Measurements from ENCODE around the gene AUH.

Gene AUH

GRCh38 chr9:91359734-91360470 is 1.8 kb downstream of the AUH start:
- H3K4me1 ChIP-seq (ENCODE audit: control insufficient read depth, insufficient read depth, low read length, unreplicated experiment): peaks cover 22% of the 10 kb centered on the region
- no peaks in the 10 kb centered on the region for H3K27me3 ChIP-seq (ENCODE audit: insufficient read depth, low read length)
- H3K27ac ChIP-seq (ENCODE audit: low read depth, low read length): no peak overlapping the region
- H3K36me3 ChIP-seq (ENCODE audit: insufficient read depth, low read length): 0 out of 2 replicates have a peak, but pooled peaks cover 5% of the 10 kb centered on the region
- H2AFZ ChIP-seq (ENCODE audit: low read length, unreplicated experiment): no peak overlapping the region
- H3K79me2 ChIP-seq (ENCODE audit: control insufficient read depth, insufficient read depth, low read length, unreplicated experiment): peaks cover 47% of the 10 kb centered on the region
- peak overlapping the region; percentile 89 for H3K4me3 ChIP-seq (ENCODE audit: low read depth, low read length)

- 0 out of 2 replicates have a peak, but pooled peaks cover 5% of the 10 kb centered on the region for H3K36me3 ChIP-seq (ENCODE audit: insufficient read depth, low read length)
- H3K79me2 ChIP-seq (ENCODE audit: control insufficient read depth, insufficient read depth, low read length, unreplicated experiment): peaks cover 47% of the 10 kb centered on the region
Observed at GRCh38 chr9:91359083-91359482, 2.6 kb downstream of the AUH start.

GRCh38 chr9:91354881-91355280 is 6.8 kb downstream of the AUH start:
- Histone ChIP-seq H3K36me3 (ENCODE audit: insufficient read depth, low read length) (0 out of 2 replicates have a peak, but pooled peaks cover 5% of the 10 kb centered on the region), H3K27me3 (ENCODE audit: insufficient read depth, low read length) (no peaks in the 10 kb centered on the region)

More at GRCh38 chr9:91359083-91359482, 2.6 kb downstream of the AUH start:
- Histone ChIP-seq H2AFZ (ENCODE audit: low read length, unreplicated experiment) (no peak overlapping the region), H3K4me3 (ENCODE audit: low read depth, low read length) (peak overlapping the region; percentile 14; the same call in 1 of the 2 replicates), H3K4me1 (ENCODE audit: control insufficient read depth, insufficient read depth, low read length, unreplicated experiment) (peaks cover 22% of the 10 kb centered on the region), H3K27me3 (ENCODE audit: insufficient read depth, low read length) (no peaks in the 10 kb centered on the region), H3K27ac (ENCODE audit: low read depth, low read length) (no peak overlapping the region)

GRCh38 chr9:91349115-91349555 is 12.6 kb downstream of the AUH start:
- H3K36me3 ChIP-seq (ENCODE audit: insufficient read depth, low read length): no peaks in the 10 kb centered on the region
- no peak overlapping the region for H3K4me3 ChIP-seq (ENCODE audit: low read depth, low read length)
- H2AFZ ChIP-seq (ENCODE audit: low read length, unreplicated experiment): no peak overlapping the region
- no peaks in the 10 kb centered on the region for H3K27me3 ChIP-seq (ENCODE audit: insufficient read depth, low read length)
- H3K4me1 ChIP-seq (ENCODE audit: control insufficient read depth, insufficient read depth, low read length, unreplicated experiment): no peaks in the 10 kb centered on the region
- H3K27ac ChIP-seq (ENCODE audit: low read depth, low read length): no peak overlapping the region
- H3K79me2 ChIP-seq (ENCODE audit: control insufficient read depth, insufficient read depth, low read length, unreplicated experiment): no peaks in the 10 kb centered on the region

More at GRCh38 chr9:91354881-91355280, 6.8 kb downstream of the AUH start:
- Histone ChIP-seq H3K79me2 (ENCODE audit: control insufficient read depth, insufficient read depth, low read length, unreplicated experiment) (peaks cover 30% of the 10 kb centered on the region), H3K4me3 (ENCODE audit: low read depth, low read length) (no peak overlapping the region), H3K27ac (ENCODE audit: low read depth, low read length) (no peak overlapping the region), H2AFZ (ENCODE audit: low read length, unreplicated experiment) (no peak overlapping the region), H3K4me1 (ENCODE audit: control insufficient read depth, insufficient read depth, low read length, unreplicated experiment) (peaks cover 10% of the 10 kb centered on the region)

DNA sequence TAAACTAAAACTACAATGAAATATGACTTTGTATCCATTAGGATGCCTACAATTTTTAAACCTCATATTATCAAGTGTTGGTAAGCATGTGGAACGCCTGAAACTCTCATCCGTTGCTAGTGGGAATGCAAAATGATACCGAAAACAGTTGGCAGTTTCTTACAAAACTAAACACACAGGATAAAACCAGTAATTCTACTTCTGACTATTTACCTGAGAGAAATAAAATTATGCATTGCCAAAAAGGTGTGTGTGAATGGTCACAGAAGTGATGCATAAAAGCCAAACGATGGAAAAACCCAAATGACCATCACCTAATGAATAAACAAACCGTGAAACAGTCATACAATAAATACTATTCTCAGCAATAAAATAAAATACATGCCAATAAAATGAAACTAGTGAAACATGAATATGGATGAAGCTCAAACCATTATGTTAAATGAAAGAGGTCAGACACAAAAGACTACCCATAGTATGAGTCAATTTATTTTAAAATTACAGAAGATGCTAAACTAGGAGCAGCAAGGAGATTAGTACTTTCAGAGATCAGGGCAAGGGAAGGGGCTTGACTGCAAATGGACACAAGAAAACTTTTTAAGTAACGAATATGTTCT is 13.4 kb downstream of the AUH start:
- no peaks in the 10 kb centered on the region for H3K4me1 ChIP-seq (ENCODE audit: control insufficient read depth, insufficient read depth, low read length, unreplicated experiment)
- no peak overlapping the region for H3K4me3 ChIP-seq (ENCODE audit: low read depth, low read length)
- H3K79me2 ChIP-seq (ENCODE audit: control insufficient read depth, insufficient read depth, low read length, unreplicated experiment): no peaks in the 10 kb centered on the region
- H3K27me3 ChIP-seq (ENCODE audit: insufficient read depth, low read length): no peaks in the 10 kb centered on the region
- H3K27ac ChIP-seq (ENCODE audit: low read depth, low read length): no peak overlapping the region
- H2AFZ ChIP-seq (ENCODE audit: low read length, unreplicated experiment): no peak overlapping the region
- H3K36me3 ChIP-seq (ENCODE audit: insufficient read depth, low read length): no peaks in the 10 kb centered on the region

DNA sequence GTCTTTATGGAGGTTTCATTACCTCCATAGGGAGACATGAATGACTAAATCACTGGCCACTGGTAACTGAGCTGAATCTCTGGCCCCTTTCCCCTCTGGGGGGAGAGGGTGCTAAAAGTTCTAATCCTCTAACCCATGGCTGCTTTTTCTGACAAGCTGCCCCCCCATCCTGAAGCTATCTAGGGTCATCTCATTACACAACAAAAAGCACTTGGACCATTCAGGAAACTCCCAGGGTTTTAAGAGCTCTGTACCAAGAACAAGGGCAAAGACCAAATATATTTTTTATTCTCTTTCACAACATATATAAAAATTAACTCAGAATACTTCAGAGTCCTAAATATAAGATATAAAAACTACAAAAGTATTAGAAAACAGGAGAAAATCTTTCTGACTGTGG is 14.3 kb downstream of the AUH start:
- Histone ChIP-seq H3K27ac (ENCODE audit: low read depth, low read length) (no peak overlapping the region), H3K79me2 (ENCODE audit: control insufficient read depth, insufficient read depth, low read length, unreplicated experiment) (no peaks in the 10 kb centered on the region), H3K27me3 (ENCODE audit: insufficient read depth, low read length) (no peaks in the 10 kb centered on the region), H2AFZ (ENCODE audit: low read length, unreplicated experiment) (no peak overlapping the region), H3K4me1 (ENCODE audit: control insufficient read depth, insufficient read depth, low read length, unreplicated experiment) (no peaks in the 10 kb centered on the region), H3K36me3 (ENCODE audit: insufficient read depth, low read length) (0 out of 2 replicates have a peak, but pooled peaks cover 5% of the 10 kb centered on the region), H3K4me3 (ENCODE audit: low read depth, low read length) (no peak overlapping the region)

DNA sequence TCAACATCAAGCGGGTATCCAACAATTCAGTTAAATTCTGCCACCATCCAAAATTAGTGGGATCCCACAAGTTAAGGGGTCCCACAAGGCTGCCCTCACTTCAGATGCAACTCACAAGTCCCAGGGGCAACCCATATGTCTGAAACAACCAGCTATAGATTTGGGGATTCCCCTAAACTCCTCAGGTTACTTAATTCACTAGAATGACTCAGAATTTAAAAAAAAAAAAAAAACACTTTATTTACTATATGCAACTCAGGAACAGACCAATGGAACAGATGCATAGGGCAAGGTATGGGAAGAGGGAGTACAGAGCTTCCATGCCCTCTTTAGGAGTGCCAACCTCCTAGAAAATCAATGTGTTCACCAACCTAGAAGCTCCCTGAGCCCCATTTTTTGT is 15.1 kb downstream of the AUH start:
- Histone ChIP-seq H3K36me3 (ENCODE audit: insufficient read depth, low read length) (0 out of 2 replicates have a peak, but pooled peaks cover 7% of the 10 kb centered on the region), H3K27me3 (ENCODE audit: insufficient read depth, low read length) (no peaks in the 10 kb centered on the region), H3K4me3 (ENCODE audit: low read depth, low read length) (no peak overlapping the region), H3K79me2 (ENCODE audit: control insufficient read depth, insufficient read depth, low read length, unreplicated experiment) (no peaks in the 10 kb centered on the region), H3K27ac (ENCODE audit: low read depth, low read length) (no peak overlapping the region), H2AFZ (ENCODE audit: low read length, unreplicated experiment) (no peak overlapping the region), H3K4me1 (ENCODE audit: control insufficient read depth, insufficient read depth, low read length, unreplicated experiment) (no peaks in the 10 kb centered on the region)

DNA sequence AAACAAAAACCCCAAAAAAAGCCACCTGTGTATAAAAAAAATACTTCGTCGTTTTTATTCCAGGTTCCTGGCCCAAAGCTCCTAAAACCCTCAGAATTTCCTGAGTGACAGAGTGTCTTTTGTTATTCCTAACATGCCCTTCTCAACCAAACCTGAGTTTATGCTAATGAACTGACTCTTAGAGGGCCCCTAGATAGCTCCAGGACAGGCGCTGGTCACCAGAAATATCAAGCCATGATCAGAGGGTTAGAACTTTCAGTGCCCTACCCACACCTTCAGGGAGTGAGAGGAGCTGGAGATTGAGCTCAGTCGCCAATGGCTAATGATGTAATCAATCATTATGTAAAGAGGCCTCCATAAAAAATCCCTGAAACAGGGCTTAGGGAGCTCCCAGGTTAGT is 15.7 kb downstream of the AUH start:
- Histone ChIP-seq H3K4me1 (ENCODE audit: control insufficient read depth, insufficient read depth, low read length, unreplicated experiment) (no peaks in the 10 kb centered on the region), H3K79me2 (ENCODE audit: control insufficient read depth, insufficient read depth, low read length, unreplicated experiment) (no peaks in the 10 kb centered on the region), H3K36me3 (ENCODE audit: insufficient read depth, low read length) (0 out of 2 replicates have a peak, but pooled peaks cover 7% of the 10 kb centered on the region), H3K27ac (ENCODE audit: low read depth, low read length) (no peak overlapping the region), H3K27me3 (ENCODE audit: insufficient read depth, low read length) (no peaks in the 10 kb centered on the region), H2AFZ (ENCODE audit: low read length, unreplicated experiment) (no peak overlapping the region), H3K4me3 (ENCODE audit: low read depth, low read length) (no peak overlapping the region)

GRCh38 chr9:91342575-91342974 is 19.1 kb downstream of the AUH start:
- no peaks in the 10 kb centered on the region for H3K4me1 ChIP-seq (ENCODE audit: control insufficient read depth, insufficient read depth, low read length, unreplicated experiment)
- no peak overlapping the region for H3K27ac ChIP-seq (ENCODE audit: low read depth, low read length)
- no peaks in the 10 kb centered on the region for H3K79me2 ChIP-seq (ENCODE audit: control insufficient read depth, insufficient read depth, low read length, unreplicated experiment)

DNA sequence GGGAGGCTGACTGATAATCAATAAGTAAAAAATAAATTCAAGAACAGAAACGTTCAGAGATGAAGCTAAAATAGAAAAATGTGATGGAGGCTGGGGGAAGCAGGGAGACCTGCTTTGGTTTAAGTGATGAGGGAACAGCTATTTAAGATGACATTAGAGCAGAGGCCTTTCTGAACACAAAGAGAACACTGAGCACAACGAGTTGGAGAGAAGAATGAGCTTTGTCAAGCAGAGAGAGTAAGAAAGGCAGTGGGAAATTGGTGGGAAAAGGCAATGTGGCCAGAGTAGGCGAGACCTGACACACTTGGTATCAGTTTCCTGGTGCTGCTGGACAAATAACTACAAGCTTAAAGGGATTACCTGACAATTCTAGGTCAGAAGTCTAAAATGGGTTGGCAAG is 20.0 kb downstream of the AUH start:
- Histone ChIP-seq H3K27ac (ENCODE audit: low read depth, low read length) (no peak overlapping the region), H3K27me3 (ENCODE audit: insufficient read depth, low read length) (no peaks in the 10 kb centered on the region), H3K36me3 (ENCODE audit: insufficient read depth, low read length) (0 out of 2 replicates have a peak, but pooled peaks cover 7% of the 10 kb centered on the region), H3K79me2 (ENCODE audit: control insufficient read depth, insufficient read depth, low read length, unreplicated experiment) (no peaks in the 10 kb centered on the region), H3K4me3 (ENCODE audit: low read depth, low read length) (no peak overlapping the region), H3K4me1 (ENCODE audit: control insufficient read depth, insufficient read depth, low read length, unreplicated experiment) (no peaks in the 10 kb centered on the region), H2AFZ (ENCODE audit: low read length, unreplicated experiment) (no peak overlapping the region)

More at GRCh38 chr9:91342575-91342974, 19.1 kb downstream of the AUH start:
- no peak overlapping the region for H3K4me3 ChIP-seq (ENCODE audit: low read depth, low read length)
- H3K36me3 ChIP-seq (ENCODE audit: insufficient read depth, low read length): 0 out of 2 replicates have a peak, but pooled peaks cover 7% of the 10 kb centered on the region
- no peak overlapping the region for H2AFZ ChIP-seq (ENCODE audit: low read length, unreplicated experiment)
- H3K27me3 ChIP-seq (ENCODE audit: insufficient read depth, low read length): no peaks in the 10 kb centered on the region

Measured in ACC112 (cell line).